ENCODE measurements around the gene DNASE1.

The DNASE1 gene

GRCh38 chr16:3665508-3665907 lies 11.0 kb downstream of the DNASE1 start:
- peak; percentile 16 for DNase-seq

DNA sequence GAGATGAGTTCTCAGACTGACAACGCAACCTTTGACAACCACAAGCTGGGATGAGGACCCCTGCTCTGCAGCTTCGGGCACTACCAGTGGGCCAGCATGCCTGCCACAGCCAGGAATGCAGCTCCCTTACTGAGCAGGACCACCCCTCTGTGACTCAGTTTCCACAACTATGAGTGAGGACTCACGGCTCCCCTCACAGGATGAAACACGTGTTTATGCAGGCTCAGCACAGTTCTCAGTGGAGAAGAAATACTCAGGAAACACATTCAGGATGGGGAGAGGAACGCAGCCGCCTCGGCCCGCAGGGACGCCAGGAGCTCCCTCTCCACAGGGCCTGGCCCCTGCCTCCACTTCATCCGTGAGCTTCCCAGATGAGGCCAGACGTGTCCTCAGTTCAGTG lies 14.1 kb downstream of the DNASE1 start:
- DNase-seq: no peak

DNA sequence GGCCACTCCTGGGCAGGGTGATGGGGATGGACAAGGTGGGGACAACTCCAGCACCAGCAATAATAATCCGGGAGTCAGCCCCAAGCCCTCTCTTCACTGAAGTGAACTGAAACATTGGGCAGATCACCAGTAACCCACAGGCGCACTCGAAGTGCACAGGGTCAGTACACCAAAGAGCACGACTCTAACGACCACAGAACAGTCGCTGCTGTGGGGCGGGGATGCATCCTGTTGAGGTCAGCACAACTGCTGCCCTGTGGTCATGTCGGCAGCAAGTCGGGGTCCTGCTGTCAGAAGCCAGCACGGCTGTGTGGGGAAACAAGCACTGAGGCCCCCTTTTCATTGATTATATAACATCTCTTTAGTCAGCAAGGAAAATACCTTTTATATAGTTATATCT lies 14.6 kb downstream of the DNASE1 start:
- DNase-seq: no peak

- DNase-seq: no peak
These were observed 16.2 kb downstream of the DNASE1 start for GRCh38 chr16:3670711-3671110.

- no peak for DNase-seq
These were observed 16.9 kb downstream of the DNASE1 start for GRCh38 chr16:3671424-3671823.

DNA sequence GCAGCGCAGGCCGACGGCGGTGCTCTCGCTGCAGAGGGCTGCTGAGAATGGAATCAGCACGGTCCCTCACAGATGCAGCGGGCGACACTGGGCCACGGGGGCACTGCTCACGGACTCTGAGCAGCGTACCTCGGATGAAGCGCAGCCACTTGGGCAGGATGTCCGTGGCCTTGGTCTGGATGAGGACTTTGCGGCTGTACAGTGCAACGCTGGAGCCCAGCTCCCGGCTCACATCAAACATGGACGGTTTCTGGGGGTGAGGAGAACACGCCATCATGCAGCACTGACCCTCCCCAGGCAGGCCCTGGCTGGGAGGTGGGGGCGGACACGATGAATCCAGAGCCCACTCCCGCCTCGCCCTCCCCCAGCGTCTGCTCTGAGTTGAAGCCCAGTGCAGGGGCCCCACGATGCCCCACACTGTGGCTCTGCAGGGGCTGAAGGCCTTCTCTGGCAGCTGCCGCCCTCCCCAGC lies 18.1 kb downstream of the DNASE1 start:
- DNase-seq: no peak

DNA sequence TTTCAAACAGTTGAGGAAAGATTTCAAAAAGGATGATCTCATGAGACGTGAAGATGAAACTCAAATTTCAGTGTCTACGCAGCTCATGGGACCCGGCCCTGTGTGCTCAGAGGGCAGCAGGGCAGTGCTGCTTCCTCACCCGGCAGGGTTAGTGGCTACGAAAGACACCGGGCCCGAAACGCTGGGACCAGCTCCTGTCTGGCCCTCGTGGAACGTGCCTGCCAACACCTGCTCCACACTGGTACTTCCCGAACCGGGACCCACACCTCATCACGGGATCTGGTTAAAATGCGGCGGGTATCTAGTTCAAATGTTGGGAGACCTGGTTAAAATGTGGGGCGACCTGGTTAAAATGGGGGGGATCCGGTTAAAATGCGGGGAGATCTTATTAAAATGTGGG lies 18.7 kb downstream of the DNASE1 start:
- DNase-seq: no peak

DNA sequence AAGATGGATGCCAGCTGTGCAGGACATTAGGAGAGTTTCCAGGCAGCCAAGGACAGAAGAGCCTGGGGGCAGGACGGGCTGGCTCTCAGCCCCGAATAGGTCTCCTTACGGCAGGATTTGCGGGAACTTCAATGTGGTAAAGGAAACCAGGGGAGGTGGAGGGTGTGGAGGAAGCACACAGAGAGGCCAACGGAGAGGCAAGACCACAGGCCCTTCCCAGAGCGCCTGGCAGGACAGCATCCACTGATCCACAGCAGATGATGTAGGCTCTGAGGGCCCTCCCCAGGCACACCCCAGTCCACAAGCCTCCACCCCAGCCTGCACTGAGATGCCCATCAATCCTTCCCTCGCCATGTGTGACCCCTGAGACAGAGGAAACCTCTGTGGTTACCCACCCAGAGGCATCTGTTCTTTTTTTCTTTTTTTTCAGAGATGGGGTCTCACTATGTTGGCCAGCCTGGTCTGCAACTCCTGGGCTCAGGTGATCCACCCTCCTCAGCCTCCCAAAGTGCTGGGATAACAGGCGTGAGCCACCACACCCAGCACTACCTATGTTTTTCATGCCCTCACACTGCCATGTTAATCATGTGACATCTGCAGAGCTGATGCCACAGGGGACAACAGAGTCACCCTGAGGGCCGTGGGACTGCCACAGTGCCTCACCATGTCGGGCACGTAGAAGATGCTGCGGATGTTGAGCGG lies 19.3 kb downstream of the DNASE1 start:
- DNase-seq: no peak

GRCh38 chr16:3674513-3675295 lies 20.2 kb downstream of the DNASE1 start:
- DNase-seq: no peak

- DNase-seq: no peak
These were observed 21.2 kb downstream of the DNASE1 start for GRCh38 chr16:3675601-3676130.

GRCh38 chr16:3677994-3678393 lies 23.5 kb downstream of the DNASE1 start:
- DNase-seq: no peak

DNA sequence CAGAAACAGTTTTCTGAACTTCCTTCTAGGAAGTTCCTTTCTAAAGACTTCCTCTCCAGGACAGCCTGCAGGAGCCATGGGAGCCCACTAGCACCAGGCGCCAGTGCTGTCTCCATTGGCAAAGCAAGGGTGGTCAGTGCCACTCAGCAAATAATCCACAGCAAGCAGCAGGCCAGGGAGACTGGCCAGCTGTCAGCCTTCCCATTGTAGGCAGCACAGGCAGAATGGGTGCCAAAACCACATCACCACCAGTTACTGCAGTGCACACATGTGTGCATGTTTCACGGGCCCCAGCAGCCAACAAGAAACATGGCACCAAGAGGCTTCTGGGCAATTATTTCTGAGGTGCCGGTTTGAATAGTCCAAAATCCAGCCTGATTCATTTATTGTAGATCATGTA lies 26.7 kb downstream of the DNASE1 start:
- no peak for DNase-seq

DNA sequence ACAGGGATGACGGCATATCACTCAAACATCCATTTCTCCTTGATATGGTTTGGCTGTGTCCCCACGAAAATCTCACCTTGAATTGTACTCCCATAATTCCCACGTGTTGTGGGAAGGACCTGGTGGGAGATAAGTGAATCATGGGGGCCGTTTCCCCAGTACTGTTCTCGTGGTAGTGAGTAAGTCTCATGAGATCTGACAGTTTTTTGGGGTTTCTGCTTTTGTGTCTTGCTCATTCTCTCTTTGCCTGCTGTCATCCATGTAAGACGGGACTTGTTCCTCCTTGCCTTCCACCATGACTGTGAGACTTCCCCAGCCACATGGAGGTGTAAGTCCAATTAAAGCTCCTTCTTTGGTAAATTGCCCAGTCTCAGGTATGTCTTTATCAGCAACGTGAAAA lies 32.5 kb downstream of the DNASE1 start:
- DNase-seq: no peak

GRCh38 chr16:3687792-3688191 lies 33.3 kb downstream of the DNASE1 start:
- no peak for DNase-seq

- no peak for DNase-seq
These were observed 35.2 kb downstream of the DNASE1 start for GRCh38 chr16:3689731-3690130.

- DNase-seq: peak; percentile 84
These were observed 36.0 kb downstream of the DNASE1 start for GRCh38 chr16:3690470-3690928.

GRCh38 chr16:3690980-3691720 lies 36.7 kb downstream of the DNASE1 start:
- no peak for DNase-seq

DNA sequence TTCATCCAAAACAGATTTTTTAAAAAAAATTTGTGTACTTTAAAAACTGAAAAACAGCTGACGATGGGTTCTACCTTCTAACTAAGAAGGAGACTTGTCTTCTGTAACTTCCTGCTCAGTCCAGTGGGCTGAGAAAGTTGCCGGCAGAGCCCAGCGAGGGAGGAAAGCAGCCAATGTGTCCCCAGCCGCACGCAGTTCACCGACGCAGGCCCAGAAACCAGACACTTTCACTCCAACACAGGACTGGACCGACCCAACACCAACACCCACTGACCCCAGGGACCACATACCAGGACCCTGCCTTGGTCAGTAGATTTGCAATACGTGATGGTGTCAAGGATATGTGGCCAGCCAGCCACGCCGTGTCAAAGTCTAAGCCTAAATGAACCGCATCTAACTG lies 37.3 kb downstream of the DNASE1 start:
- no peak for DNase-seq

GRCh38 chr16:3694051-3694450 lies 39.6 kb downstream of the DNASE1 start:
- no peak for DNase-seq

GRCh38 chr16:3695610-3696369 lies 41.3 kb downstream of the DNASE1 start:
- DNase-seq: no peak

DNA sequence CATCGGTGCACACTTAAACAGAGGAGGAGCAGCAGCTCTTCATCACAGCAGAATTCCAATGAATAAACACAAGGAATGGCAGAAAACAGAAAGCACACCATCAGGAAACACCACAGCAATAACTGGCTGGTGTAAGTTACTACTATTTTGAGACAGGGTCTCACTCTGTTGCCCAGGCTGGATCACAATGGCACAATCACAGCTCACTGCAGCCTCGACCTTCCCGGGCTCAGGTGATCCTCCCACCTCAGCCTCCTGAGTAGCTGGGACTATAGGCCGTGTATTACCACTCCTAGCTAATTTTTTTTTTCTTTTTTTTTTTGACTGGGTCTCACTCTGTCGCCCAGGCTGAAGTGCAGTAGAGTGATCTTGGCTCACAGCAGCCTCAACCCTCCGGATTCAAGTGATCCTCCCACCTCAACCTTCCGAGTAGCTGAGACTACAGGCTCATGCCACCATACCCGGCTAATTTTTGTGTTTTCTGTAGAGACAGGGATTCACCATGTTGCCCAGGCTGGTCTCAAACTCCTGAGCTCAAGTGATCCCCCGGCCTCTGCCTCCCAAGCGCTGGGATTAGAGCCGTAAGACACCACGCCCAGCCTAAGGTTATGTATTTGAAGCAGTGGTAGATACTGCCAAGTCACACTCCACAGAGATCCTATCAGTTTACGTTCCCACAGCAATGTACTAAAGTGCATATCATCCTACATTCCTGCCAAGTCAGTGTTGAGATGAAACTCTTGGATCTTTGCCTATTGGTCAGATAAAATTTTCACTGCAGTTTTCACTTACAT lies 42.1 kb downstream of the DNASE1 start:
- DNase-seq: no peak

- DNase-seq: no peak
These were observed 44.5 kb downstream of the DNASE1 start for GRCh38 chr16:3698941-3699340.

Measured in activated naive CD4-positive, alpha-beta T cell treated with Interleukin-2 at 50 U/mL for 16 hours (primary cell).